ENCODE data around the gene BSND. TPM values are rescaled to one million over a fixed set of nuclear protein-coding genes. Genes with fewer than 3 reads are reported as not detected.

BSND gene
- total RNA-seq, 1 experiment from 2014 or later = not detected

DNA sequence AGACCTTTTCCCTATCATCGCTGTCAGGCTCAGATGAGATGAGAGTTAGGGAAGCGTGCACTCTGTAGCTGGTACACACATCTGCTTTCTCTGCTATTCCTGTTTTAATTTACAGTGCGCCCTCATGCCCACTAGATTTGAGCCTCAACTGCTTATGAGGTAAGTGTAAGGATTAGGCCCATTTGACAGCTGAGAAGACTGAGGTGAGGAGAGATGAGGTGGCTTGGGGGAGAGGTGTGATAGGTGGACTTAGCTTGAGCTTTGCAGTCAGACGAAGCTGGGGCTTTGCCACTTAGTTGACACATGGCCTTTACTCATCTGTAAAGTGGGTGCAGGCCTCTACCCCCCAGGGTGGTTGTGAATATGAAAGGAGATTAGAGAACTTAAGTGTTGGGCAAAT is 9.8 kb upstream of the BSND start:
- CTCF ChIA-PET = no interaction called here
- intact Hi-C loops (cut with micrococcal nuclease) = no loop called here
- BruUV-seq (replicated peaks) = no TSS peak
- Histone ChIP-seq H3K4me1 (ENCODE audit: insufficient read depth, low read length) (no peaks in the 10 kb centered on the region), H2AFZ (ENCODE audit: low read length) (no peak overlapping the region), H3K9me2 (replicated peaks; ENCODE audit: low read length) (no peaks in the 10 kb centered on the region), H3K27ac (ENCODE audit: low read length) (no peak overlapping the region), H3K4me2 (ENCODE audit: low read length) (no peak overlapping the region), H3F3A (ENCODE audit: low read length, unreplicated experiment) (no peaks in the 10 kb centered on the region), H3K9me3 (ENCODE audit: low read length) (no peaks in the 10 kb centered on the region), H3K9ac (ENCODE audit: low read length) (no peak overlapping the region), H4K20me1 (ENCODE audit: low read length) (no peaks in the 10 kb centered on the region), H3K36me3 (ENCODE audit: low read depth, low read length) (no peaks in the 10 kb centered on the region), H3K4me3 (ENCODE audit: low read length) (no peak overlapping the region), H3K79me2 (ENCODE audit: low read length) (no peaks in the 10 kb centered on the region), H3K27me3 (ENCODE audit: low read length) (no peaks in the 10 kb centered on the region)
- POLR2A ChIA-PET (ENCODE audit: unreplicated experiment) = no interaction called here
- TF ChIP-seq EZH2 (IDR thresholded peaks at IDR 0.05; ENCODE audit: low read length, unreplicated experiment) (no peak), EZH2phosphoT487 (IDR thresholded peaks at IDR 0.05; ENCODE audit: borderline replicate concordance, low read length) (no peak)
- TF ChIP-seq, protein P1, sequence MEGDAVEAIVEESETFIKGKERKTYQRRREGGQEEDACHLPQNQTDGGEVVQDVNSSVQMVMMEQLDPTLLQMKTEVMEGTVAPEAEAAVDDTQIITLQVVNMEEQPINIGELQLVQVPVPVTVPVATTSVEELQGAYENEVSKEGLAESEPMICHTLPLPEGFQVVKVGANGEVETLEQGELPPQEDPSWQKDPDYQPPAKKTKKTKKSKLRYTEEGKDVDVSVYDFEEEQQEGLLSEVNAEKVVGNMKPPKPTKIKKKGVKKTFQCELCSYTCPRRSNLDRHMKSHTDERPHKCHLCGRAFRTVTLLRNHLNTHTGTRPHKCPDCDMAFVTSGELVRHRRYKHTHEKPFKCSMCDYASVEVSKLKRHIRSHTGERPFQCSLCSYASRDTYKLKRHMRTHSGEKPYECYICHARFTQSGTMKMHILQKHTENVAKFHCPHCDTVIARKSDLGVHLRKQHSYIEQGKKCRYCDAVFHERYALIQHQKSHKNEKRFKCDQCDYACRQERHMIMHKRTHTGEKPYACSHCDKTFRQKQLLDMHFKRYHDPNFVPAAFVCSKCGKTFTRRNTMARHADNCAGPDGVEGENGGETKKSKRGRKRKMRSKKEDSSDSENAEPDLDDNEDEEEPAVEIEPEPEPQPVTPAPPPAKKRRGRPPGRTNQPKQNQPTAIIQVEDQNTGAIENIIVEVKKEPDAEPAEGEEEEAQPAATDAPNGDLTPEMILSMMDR (conservative IDR thresholded peaks at IDR 0.05; ENCODE audit: low read depth, low read length) = no peak
- DNase-seq (no peak), ATAC-seq (no peak)

DNA sequence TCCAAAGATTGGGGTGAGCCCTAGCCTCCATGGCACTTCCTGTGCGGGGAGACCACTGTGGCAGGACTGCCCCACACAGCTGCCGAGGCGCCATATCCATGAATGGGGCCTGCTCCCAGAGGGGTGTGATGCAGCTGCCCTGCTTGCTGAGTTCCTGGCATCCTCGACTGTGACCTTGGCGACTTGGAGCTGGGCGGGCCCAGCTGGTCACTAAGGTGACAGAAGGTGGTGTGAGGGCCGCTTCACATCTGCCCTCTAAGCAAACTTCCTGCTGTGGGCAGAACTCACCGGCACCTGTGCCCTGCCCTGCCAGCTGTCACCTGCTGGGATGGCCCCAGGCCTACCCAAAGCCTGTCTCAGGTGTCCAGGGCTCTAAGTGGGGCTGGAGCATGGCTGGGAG is 9.3 kb upstream of the BSND start:
- Histone ChIP-seq H3K9me2 (replicated peaks; ENCODE audit: low read length) (no peaks in the 10 kb centered on the region), H3K4me1 (ENCODE audit: insufficient read depth, low read length) (no peaks in the 10 kb centered on the region), H2AFZ (ENCODE audit: low read length) (no peak overlapping the region), H3K4me3 (ENCODE audit: low read length) (no peak overlapping the region), H3K79me2 (ENCODE audit: low read length) (no peaks in the 10 kb centered on the region), H3K36me3 (ENCODE audit: low read depth, low read length) (no peaks in the 10 kb centered on the region), H3F3A (ENCODE audit: low read length, unreplicated experiment) (no peaks in the 10 kb centered on the region), H3K27me3 (ENCODE audit: low read length) (no peaks in the 10 kb centered on the region), H3K9me3 (ENCODE audit: low read length) (no peaks in the 10 kb centered on the region), H4K20me1 (ENCODE audit: low read length) (no peaks in the 10 kb centered on the region), H3K9ac (ENCODE audit: low read length) (no peak overlapping the region), H3K27ac (ENCODE audit: low read length) (no peak overlapping the region), H3K4me2 (ENCODE audit: low read length) (no peak overlapping the region)
- no peak for DNase-seq
- ChIA-PET CTCF (interaction anchor here (0.8 kb wide), 1 partner anchor 44 kb away, joined by 3 read pairs; no protein-coding TSS in a partner anchor), POLR2A (ENCODE audit: unreplicated experiment) (no interaction called here)
- TF ChIP-seq EZH2 (IDR thresholded peaks at IDR 0.05; ENCODE audit: low read length, unreplicated experiment) (no peak), EZH2phosphoT487 (IDR thresholded peaks at IDR 0.05; ENCODE audit: borderline replicate concordance, low read length) (no peak)
- TF ChIP-seq, protein P1 (conservative IDR thresholded peaks at IDR 0.05; ENCODE audit: low read depth, low read length) = no peak
- intact Hi-C loops (cut with micrococcal nuclease) = no loop called here
- peak; percentile 38 for ATAC-seq
- no TSS peak for BruUV-seq (replicated peaks)

DNA sequence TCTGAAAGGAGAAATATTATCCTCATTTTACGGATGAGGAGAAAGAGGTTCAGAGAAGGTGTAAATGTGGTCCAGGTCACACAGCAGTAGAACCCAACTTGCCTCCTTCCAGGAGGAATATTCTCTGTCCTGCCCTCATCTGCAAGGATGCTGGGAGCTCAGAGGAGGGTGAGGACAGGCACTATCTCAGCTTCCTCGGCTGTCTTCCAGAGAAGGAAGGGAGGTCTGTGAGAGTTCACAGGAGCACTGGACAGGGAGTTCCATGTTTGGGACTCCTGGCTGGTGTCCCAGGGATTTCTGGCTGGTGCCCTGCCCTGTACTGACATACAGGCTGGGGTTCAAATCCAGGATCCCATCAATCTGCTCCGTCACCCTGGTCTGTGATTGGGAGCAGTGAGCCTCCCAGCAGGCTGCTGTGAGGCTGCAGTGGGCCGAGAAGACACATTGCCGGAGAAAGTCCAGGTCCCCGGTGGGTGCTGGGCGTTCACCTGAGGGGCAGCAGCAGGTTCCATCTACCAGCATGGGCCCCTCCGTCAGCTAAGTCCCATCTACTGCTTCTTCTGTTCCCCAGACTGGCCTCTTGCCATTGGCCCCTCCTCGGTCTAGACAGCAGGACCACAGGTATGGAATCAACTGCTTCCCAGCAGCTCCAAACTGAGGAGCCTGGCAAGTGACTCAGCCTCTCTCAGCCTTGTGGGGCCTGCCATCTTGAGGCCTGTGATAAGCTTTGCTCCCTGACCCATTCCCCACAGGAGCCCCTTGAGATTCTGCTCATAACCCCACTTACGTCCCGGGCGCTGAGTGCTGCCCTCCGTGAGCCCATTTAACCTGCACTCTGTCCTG is 8.5 kb upstream of the BSND start:
- H3K27me3 ChIP-seq (ENCODE audit: low read length) = no peaks in the 10 kb centered on the region
- no peaks in the 10 kb centered on the region for H3K79me2 ChIP-seq (ENCODE audit: low read length)
- no peaks in the 10 kb centered on the region for H3F3A ChIP-seq (ENCODE audit: low read length, unreplicated experiment)
- no peak overlapping the region for H3K27ac ChIP-seq (ENCODE audit: low read length)
- no peak overlapping the region for H3K4me3 ChIP-seq (ENCODE audit: low read length)
- ATAC-seq (no peak), DNase-seq (no peak)
- no peak overlapping the region for H2AFZ ChIP-seq (ENCODE audit: low read length)
- H3K4me2 ChIP-seq (ENCODE audit: low read length) = no peak overlapping the region
- CTCF ChIA-PET = interaction anchor here (0.6 to 1.0 kb wide), 3 partner anchors 32 to 45 kb away, joined by 3 read pairs; no protein-coding TSS in a partner anchor
- BruUV-seq (replicated peaks) = no TSS peak
- POLR2A ChIA-PET (ENCODE audit: unreplicated experiment) = no interaction called here
- no peaks in the 10 kb centered on the region for H3K4me1 ChIP-seq (ENCODE audit: insufficient read depth, low read length)
- no peak overlapping the region for H3K9ac ChIP-seq (ENCODE audit: low read length)
- H3K36me3 ChIP-seq (ENCODE audit: low read depth, low read length) = no peaks in the 10 kb centered on the region
- no peak for TF ChIP-seq EZH2phosphoT487 (IDR thresholded peaks at IDR 0.05; ENCODE audit: borderline replicate concordance, low read length)
- no peak for TF ChIP-seq EZH2 (IDR thresholded peaks at IDR 0.05; ENCODE audit: low read length, unreplicated experiment)
- TF ChIP-seq, protein P1 (conservative IDR thresholded peaks at IDR 0.05; ENCODE audit: low read depth, low read length) = no peak
- no peaks in the 10 kb centered on the region for H3K9me3 ChIP-seq (ENCODE audit: low read length)
- no peaks in the 10 kb centered on the region for H3K9me2 ChIP-seq (replicated peaks; ENCODE audit: low read length)
- no peaks in the 10 kb centered on the region for H4K20me1 ChIP-seq (ENCODE audit: low read length)
- intact Hi-C loops (cut with micrococcal nuclease) = no loop called here

All from PC-3 (cell line).